T-helper 1 cell treated with Interleukin-12 subunit alpha and Interleukin-12 subunit beta and Interleukin-4 antibody, amounts not matched to agents 30 ng/mL and 1 ng/mL, for 36 hours (primary cell): ENCODE data around the gene CADM2. TPM values are rescaled to one million over a fixed set of nuclear protein-coding genes. Genes with fewer than 3 reads are reported as not detected.

Experiments
- intact Hi-C: fragments of 100-400 bp; cut with micrococcal nuclease; formaldehyde crosslinking; loops from one replicate; pipeline ENCODE4 v1.15.1; 2024
- total RNA-seq: library from RNA; stranded (reverse); gene quantifications from 2 replicates; pipeline ENCODE4 v1.2.3, GENCODE V29; 2022

CADM2 gene
- total RNA-seq, 1 donor from 2014 or later: not detected

GRCh38 chr3:84983490-84983889, 24.7 kb downstream of the CADM2 start:
- intact Hi-C loops: no loop called here

GRCh38 chr3:84984429-84984828, 25.6 kb downstream of the CADM2 start:
- intact Hi-C loops: no loop called here

- intact Hi-C loops: no loop called here
Observed at GRCh38 chr3:84985795-84986194, 27.0 kb downstream of the CADM2 start.

GRCh38 chr3:84987706-84988504, 29.1 kb downstream of the CADM2 start:
- intact Hi-C loops: no loop called here

GRCh38 chr3:84989102-84989501, 30.3 kb downstream of the CADM2 start:
- intact Hi-C loops: no loop called here

GRCh38 chr3:84991422-84991900, 32.7 kb downstream of the CADM2 start:
- intact Hi-C loops: no loop called here

- intact Hi-C loops: no loop called here
Observed at GRCh38 chr3:84993956-84994355, 35.2 kb downstream of the CADM2 start.

GRCh38 chr3:84998545-84998944, 39.8 kb downstream of the CADM2 start:
- intact Hi-C loops: no loop called here

- intact Hi-C loops: no loop called here
Observed at GRCh38 chr3:85003479-85003878, 44.7 kb downstream of the CADM2 start.

- intact Hi-C loops: no loop called here
Observed at GRCh38 chr3:85004147-85004546, 45.4 kb downstream of the CADM2 start.

GRCh38 chr3:85005946-85006345, 47.2 kb downstream of the CADM2 start:
- intact Hi-C loops: no loop called here

GRCh38 chr3:85007195-85008094, 48.7 kb downstream of the CADM2 start:
- intact Hi-C loops: no loop called here

GRCh38 chr3:85020828-85021227, 62.0 kb downstream of the CADM2 start:
- intact Hi-C loops: no loop called here

GRCh38 chr3:85030052-85030451, 71.3 kb downstream of the CADM2 start:
- intact Hi-C loops: no loop called here

GRCh38 chr3:85037203-85037602, 78.4 kb downstream of the CADM2 start:
- intact Hi-C loops: no loop called here

GRCh38 chr3:85041001-85041400, 82.2 kb downstream of the CADM2 start:
- intact Hi-C loops: no loop called here

GRCh38 chr3:85041562-85042055, 82.8 kb downstream of the CADM2 start:
- intact Hi-C loops: no loop called here

GRCh38 chr3:85050821-85051220, 92.0 kb downstream of the CADM2 start:
- intact Hi-C loops: no loop called here

- intact Hi-C loops: no loop called here
Observed at GRCh38 chr3:85051786-85052185, 93.0 kb downstream of the CADM2 start.

- intact Hi-C loops: no loop called here
Observed at GRCh38 chr3:85053626-85054025, 94.8 kb downstream of the CADM2 start.

- intact Hi-C loops: no loop called here
Observed at GRCh38 chr3:85054579-85054978, 95.8 kb downstream of the CADM2 start.

GRCh38 chr3:85068911-85069310, 110.1 kb downstream of the CADM2 start:
- intact Hi-C loops: no loop called here
